HEK293 (cell line): ENCODE measurements around the gene ACAD11.

Experiments
- CTCF ChIA-PET: fragments of 350-600 bp; formaldehyde crosslinking; extraction: SDS; loops from one replicate; lab custom pipeline; 2021; ENCODE audit warnings: antibody characterized with exemption; lab: Yijun Ruan, JAX
- POLR2A ChIA-PET: fragments of 300-600 bp; formaldehyde crosslinking; extraction: SDS; loops from one replicate; lab custom pipeline; 2020; ENCODE audit warnings: antibody characterized with exemption, inconsistent platforms; lab: Yijun Ruan, JAX
- H3K27ac ChIP-seq: fragments of 200-500 bp; sonication (Bioruptor generic); 2 replicates; pipeline ENCODE4 v1.5.1; 2014; ENCODE audit warnings: low read depth, low read length, control low read depth, inconsistent platforms; ENCODE audit errors: extremely low read depth
- H3K36me3 ChIP-seq, 2 experiments: fragments of 200-500 bp in 1 of 2; sonication (Bioruptor generic) in 1 of 2; 1 replicate in 1 of 2; 2 replicates in 1 of 2; pipeline ENCODE4 v1.5.1; 2014 to 2017; ENCODE audit warnings: inconsistent platforms in 2 of 2, low read length in 2 of 2; ENCODE audit not compliant: control insufficient read depth in 2 of 2, insufficient read depth in 1 of 2
- H3K4me1 ChIP-seq: fragments of 200-500 bp; sonication (Bioruptor generic); 2 replicates; pipeline ENCODE4 v1.5.1; 2014; ENCODE audit warnings: mild to moderate bottlenecking, low read length, inconsistent platforms; ENCODE audit not compliant: control insufficient read depth, insufficient read depth
- H3K4me3 ChIP-seq: 2 replicates; pipeline ENCODE4 v1.5.1; 2011; ENCODE audit warnings: low read depth, mild to moderate bottlenecking, control low read depth, low read length, moderate library complexity
- H3K9me3 ChIP-seq: fragments of 200-500 bp; sonication (Bioruptor generic); 2 replicates; pipeline ENCODE4 v1.5.1; 2014; ENCODE audit warnings: low read depth, low read length, inconsistent platforms; ENCODE audit not compliant: control insufficient read depth, insufficient read depth
- BCL11B ChIP-seq: fragments of 450-650 bp; formaldehyde crosslinking; IDR thresholded peaks from 2 replicates; pipeline ENCODE4 v1.5.1; 2016; ENCODE audit warnings: low read depth, missing biosample characterization, missing genetic modification characterization
- KLF8 ChIP-seq: fragments of 450-650 bp; formaldehyde crosslinking; IDR thresholded peaks from 2 replicates; pipeline ENCODE4 v1.5.1; 2016; ENCODE audit warnings: missing biosample characterization, missing genetic modification characterization
- KLF9 ChIP-seq: fragments of 450-650 bp; formaldehyde crosslinking; IDR thresholded peaks from 2 replicates; pipeline ENCODE4 v1.5.1; 2016; ENCODE audit warnings: missing biosample characterization, missing genetic modification characterization, low read depth
- PRDM10 ChIP-seq: fragments of 450-650 bp; formaldehyde crosslinking; IDR thresholded peaks from 2 replicates; pipeline ENCODE4 v1.5.1; 2016; ENCODE audit warnings: missing biosample characterization, missing genetic modification characterization
- REPIN1 ChIP-seq: fragments of 450-650 bp; formaldehyde crosslinking; IDR thresholded peaks from 2 replicates; pipeline ENCODE4 v1.5.1; 2017; ENCODE audit warnings: missing biosample characterization, missing genetic modification characterization, low read depth
- ZBTB20 ChIP-seq: fragments of 450-650 bp; formaldehyde crosslinking; IDR thresholded peaks from 2 replicates; pipeline ENCODE4 v1.5.1; 2016; ENCODE audit warnings: missing biosample characterization, missing genetic modification characterization
- ZBTB21 ChIP-seq: fragments of 450-650 bp; formaldehyde crosslinking; IDR thresholded peaks from 2 replicates; pipeline ENCODE4 v1.5.1; 2017; ENCODE audit warnings: missing biosample characterization, missing genetic modification characterization
- ZBTB49 ChIP-seq: fragments of 450-650 bp; formaldehyde crosslinking; IDR thresholded peaks from 2 replicates; pipeline ENCODE4 v1.5.1; 2016; ENCODE audit warnings: missing biosample characterization, missing genetic modification characterization, low read depth
- ZNF157 ChIP-seq: fragments of 450-650 bp; formaldehyde crosslinking; IDR thresholded peaks from 2 replicates; pipeline ENCODE4 v1.5.1; 2016; ENCODE audit warnings: missing biosample characterization, missing genetic modification characterization
- ZNF211 ChIP-seq: fragments of 450-650 bp; formaldehyde crosslinking; IDR thresholded peaks from 2 replicates; pipeline ENCODE4 v1.5.1; 2016; ENCODE audit warnings: low read depth, missing biosample characterization, missing genetic modification characterization
- ZNF223 ChIP-seq: fragments of 450-650 bp; formaldehyde crosslinking; IDR thresholded peaks from 2 replicates; pipeline ENCODE4 v1.5.1; 2016; ENCODE audit warnings: missing biosample characterization, missing genetic modification characterization
- ZNF24 ChIP-seq: fragments of 450-650 bp; formaldehyde crosslinking; IDR thresholded peaks from 2 replicates; pipeline ENCODE4 v1.5.1; 2016; ENCODE audit warnings: missing biosample characterization, missing genetic modification characterization
- ZNF248 ChIP-seq: fragments of 450-650 bp; formaldehyde crosslinking; IDR thresholded peaks from 2 replicates; pipeline ENCODE4 v1.5.1; 2017; ENCODE audit warnings: missing biosample characterization, missing genetic modification characterization
- ZNF335 ChIP-seq: fragments of 450-650 bp; formaldehyde crosslinking; conservative IDR thresholded peaks from 2 replicates; pipeline ENCODE4 v1.5.1; 2016; ENCODE audit warnings: missing biosample characterization, missing genetic modification characterization
- ZNF362 ChIP-seq: fragments of 450-650 bp; formaldehyde crosslinking; IDR thresholded peaks from 2 replicates; pipeline ENCODE4 v1.5.1; 2016; ENCODE audit warnings: missing biosample characterization, missing genetic modification characterization
- ZNF366 ChIP-seq: fragments of 450-650 bp; formaldehyde crosslinking; conservative IDR thresholded peaks from 2 replicates; pipeline ENCODE4 v1.5.1; 2016; ENCODE audit warnings: missing biosample characterization, missing genetic modification characterization
- ZNF48 ChIP-seq: fragments of 450-650 bp; formaldehyde crosslinking; IDR thresholded peaks from 2 replicates; pipeline ENCODE4 v1.5.1; 2016; ENCODE audit warnings: missing biosample characterization, missing genetic modification characterization
- ZNF501 ChIP-seq: fragments of 450-650 bp; formaldehyde crosslinking; IDR thresholded peaks from 2 replicates; pipeline ENCODE4 v1.5.1; 2016; ENCODE audit warnings: missing biosample characterization, missing genetic modification characterization
- ZNF521 ChIP-seq: fragments of 450-650 bp; formaldehyde crosslinking; IDR thresholded peaks from 2 replicates; pipeline ENCODE4 v1.5.1; 2017; ENCODE audit warnings: missing biosample characterization, mild to moderate bottlenecking, missing genetic modification characterization
- ZNF544 ChIP-seq: fragments of 450-650 bp; formaldehyde crosslinking; IDR thresholded peaks from 2 replicates; pipeline ENCODE4 v1.5.0; 2017; ENCODE audit warnings: missing biosample characterization, missing genetic modification characterization
- ZNF571 ChIP-seq: fragments of 450-650 bp; formaldehyde crosslinking; IDR thresholded peaks from 2 replicates; pipeline ENCODE4 v1.5.0; 2017; ENCODE audit warnings: missing biosample characterization, missing genetic modification characterization
- ZNF626 ChIP-seq: fragments of 450-650 bp; sonication (Bioruptor Pico); formaldehyde crosslinking; IDR thresholded peaks from 2 replicates; pipeline ENCODE4 v1.5.1; 2018; ENCODE audit warnings: missing biosample characterization, missing genetic modification characterization, inconsistent platforms
- ZNF629 ChIP-seq: fragments of 450-650 bp; formaldehyde crosslinking; IDR thresholded peaks from 2 replicates; pipeline ENCODE4 v1.5.1; 2017; ENCODE audit warnings: missing biosample characterization, missing genetic modification characterization
- ZNF677 ChIP-seq: fragments of 450-650 bp; IDR thresholded peaks from 2 replicates; pipeline ENCODE4 v1.5.0; 2018; ENCODE audit warnings: missing biosample characterization, mild to moderate bottlenecking, missing genetic modification characterization, moderate library complexity
- ZNF768 ChIP-seq: fragments of 450-650 bp; formaldehyde crosslinking; IDR thresholded peaks from 2 replicates; pipeline ENCODE4 v1.5.1; 2018; ENCODE audit warnings: missing biosample characterization, mild to moderate bottlenecking, missing genetic modification characterization
- ZSCAN16 ChIP-seq: fragments of 450-650 bp; formaldehyde crosslinking; IDR thresholded peaks from 2 replicates; pipeline ENCODE4 v1.5.1; 2016; ENCODE audit warnings: missing biosample characterization, missing genetic modification characterization

ACAD11 gene

GRCh38 chr3:132542577-132542976 is 117.0 kb downstream of the ACAD11 start:
- CTCF ChIA-PET: no interaction called here
- no peak for TF ChIP-seq ZBTB20 (tag by site-specific recombination)
- TF ChIP-seq ZSCAN16: no peak
- TF ChIP-seq ZNF521 (tag by site-specific recombination): no peak
- no peak for TF ChIP-seq ZBTB21 (tag by site-specific recombination)
- no peak for TF ChIP-seq ZNF768 (tag by site-specific recombination)
- no peak for TF ChIP-seq PRDM10 (tag by site-specific recombination)
- TF ChIP-seq ZNF48 (tag by site-specific recombination): no peak
- TF ChIP-seq ZNF677: no peak
- no peak for TF ChIP-seq ZNF248 (tag by site-specific recombination)
- no peak for TF ChIP-seq ZNF223
- no peak for TF ChIP-seq KLF9 (tag by site-specific recombination)
- H3K4me1 ChIP-seq: no peaks in the 10 kb centered on the region
- H3K36me3 ChIP-seq: peaks cover 0 to 23% of the 10 kb centered on the region in 2 experiments; a peak in 1 of 3 replicates
- no peak overlapping the region for H3K4me3 ChIP-seq
- no peak overlapping the region for H3K27ac ChIP-seq
- H3K9me3 ChIP-seq: no peaks in the 10 kb centered on the region
- POLR2A ChIA-PET: no interaction called here

- H3K4me1 ChIP-seq: no peaks in the 10 kb centered on the region
- H3K4me3 ChIP-seq: no peak overlapping the region
- H3K9me3 ChIP-seq: no peaks in the 10 kb centered on the region
- H3K27ac ChIP-seq: no peak overlapping the region
- TF ChIP-seq ZNF629 (tag by site-specific recombination) (no peak), ZNF626 (tag by site-specific recombination) (no peak), ZNF24 (no peak), ZNF335 (no peak), ZSCAN16 (no peak), ZNF366 (tag by site-specific recombination) (no peak), BCL11B (tag by site-specific recombination) (no peak), ZNF157 (tag by site-specific recombination) (no peak), ZBTB49 (tag by site-specific recombination) (no peak), ZNF571 (no peak), REPIN1 (tag by site-specific recombination) (no peak), ZNF362 (tag by site-specific recombination) (no peak), ZNF211 (tag by site-specific recombination) (no peak), ZNF544 (tag by site-specific recombination) (no peak), KLF8 (tag by site-specific recombination) (no peak), ZNF501 (tag by site-specific recombination) (no peak)
- POLR2A ChIA-PET: no interaction called here
- CTCF ChIA-PET: no interaction called here
- peaks cover 0 to 23% of the 10 kb centered on the region in 2 experiments; a peak in 1 of 3 replicates for H3K36me3 ChIP-seq
Measured at GRCh38 chr3:132539681-132540080, 119.9 kb downstream of the ACAD11 start.
